Neural cell (in vitro differentiated cells): ENCODE data around the gene GAB2. TPM values are rescaled to one million over a fixed set of nuclear protein-coding genes. Genes with fewer than 3 reads are reported as not detected.

Experiments
- H2AFZ ChIP-seq: fragments of 200-600, 300-800 bp; sonication (generic), shearing (Covaris generic); 2 replicates; pipeline ENCODE4 v1.6.0; 2014; ENCODE audit warnings: low read depth, mild to moderate bottlenecking, antibody characterized with exemption, low read length, moderate library complexity
- H3F3A ChIP-seq: fragments of 200-600 bp; shearing (Covaris generic); 2 replicates; pipeline ENCODE4 v1.6.1; 2016; ENCODE audit warnings: mild to moderate bottlenecking, moderate library complexity, mixed read lengths, antibody characterized with exemption, low read length; ENCODE audit not compliant: insufficient read depth, poor library complexity, severe bottlenecking
- H3K27ac ChIP-seq: fragments of 200-600, 300-800 bp; sonication (generic), shearing (Covaris generic); 2 replicates; pipeline ENCODE4 v1.5.1; 2014; ENCODE audit warnings: mild to moderate bottlenecking, low read length, moderate library complexity
- H3K27me3 ChIP-seq: fragments of 300-800, 200-600 bp; sonication (generic), shearing (Covaris generic); 2 replicates; pipeline ENCODE4 v1.6.0; 2014; ENCODE audit warnings: mild to moderate bottlenecking, low read depth, low read length, moderate library complexity; ENCODE audit not compliant: insufficient read depth
- H3K36me3 ChIP-seq: fragments of 300-800, 200-600 bp; sonication (generic), shearing (Covaris generic); 2 replicates; pipeline ENCODE4 v1.5.1; 2014; ENCODE audit warnings: mild to moderate bottlenecking, antibody characterized with exemption, low read length, moderate library complexity; ENCODE audit not compliant: insufficient read depth
- H3K4me2 ChIP-seq: fragments of 300-800, 200-600 bp; sonication (generic), shearing (Covaris generic); 2 replicates; pipeline ENCODE4 v1.6.0; 2014; ENCODE audit warnings: mild to moderate bottlenecking, low read length
- H3K4me3 ChIP-seq: fragments of 300-800, 200-600 bp; sonication (generic), shearing (Covaris generic); 2 replicates; pipeline ENCODE4 v1.5.1; 2014; ENCODE audit warnings: mild to moderate bottlenecking, low read length, moderate library complexity
- H3K79me2 ChIP-seq: fragments of 200-600 bp; shearing (Covaris generic); replicated peaks from 2 replicates; pipeline ENCODE4 v1.6.0; 2014; ENCODE audit warnings: mild to moderate bottlenecking, low read length, moderate library complexity; ENCODE audit not compliant: insufficient read depth
- H3K9ac ChIP-seq: fragments of 300-800, 200-600 bp; sonication (generic), shearing (Covaris generic); 2 replicates; pipeline ENCODE4 v1.6.1; 2016; ENCODE audit warnings: mild to moderate bottlenecking, low read length, mixed read lengths
- H3K9me2 ChIP-seq: fragments of 200-600 bp; shearing (Covaris generic); 2 replicates; pipeline ENCODE4 v1.6.1; 2016; ENCODE audit warnings: mild to moderate bottlenecking, low read length, mixed read lengths; ENCODE audit not compliant: insufficient read depth
- H3K9me3 ChIP-seq: fragments of 200-600, 300-800 bp; sonication (generic), shearing (Covaris generic); 2 replicates; pipeline ENCODE4 v1.6.1; 2016; ENCODE audit warnings: mild to moderate bottlenecking, mixed run types, low read length, moderate library complexity, mixed read lengths
- H4K20me1 ChIP-seq: fragments of 200-600 bp; shearing (Covaris generic); 2 replicates; pipeline ENCODE4 v1.6.1; 2016; ENCODE audit warnings: mild to moderate bottlenecking, mixed run types; ENCODE audit not compliant: insufficient read depth
- EP300 ChIP-seq: fragments of 450-650 bp; conservative IDR thresholded peaks from 2 replicates; pipeline ENCODE4 v1.6.1; 2014; ENCODE audit warnings: antibody characterized with exemption, mild to moderate bottlenecking, moderate library complexity; ENCODE audit not compliant: poor library complexity, severe bottlenecking
- EZH2 ChIP-seq: fragments of 200-600, 300-800 bp; shearing (Covaris generic), sonication (generic); IDR thresholded peaks from 2 replicates; pipeline ENCODE4 v1.6.1; 2014; ENCODE audit warnings: antibody characterized with exemption, low read length, borderline replicate concordance, mild to moderate bottlenecking; ENCODE audit not compliant: insufficient read depth, poor library complexity, severe bottlenecking
- MXI1 ChIP-seq: fragments of 450-650 bp; conservative IDR thresholded peaks from 2 replicates; pipeline ENCODE4 v1.6.1; 2014; ENCODE audit warnings: antibody characterized with exemption, mild to moderate bottlenecking; ENCODE audit not compliant: poor library complexity, severe bottlenecking
- POLR2AphosphoS5 ChIP-seq: IDR thresholded peaks from 2 replicates; pipeline ENCODE4 v1.6.1; 2012
- RAD21 ChIP-seq: fragments of 450-650 bp; conservative IDR thresholded peaks from 2 replicates; pipeline ENCODE4 v1.6.1; 2014; ENCODE audit warnings: antibody characterized with exemption, mild to moderate bottlenecking, moderate library complexity
- SMC3 ChIP-seq: fragments of 450-650 bp; conservative IDR thresholded peaks from 2 replicates; pipeline ENCODE4 v1.6.1; 2014; ENCODE audit warnings: antibody characterized with exemption, mild to moderate bottlenecking, moderate library complexity; ENCODE audit not compliant: poor library complexity
- TAF1 ChIP-seq: IDR thresholded peaks from 2 replicates; pipeline ENCODE4 v1.6.1; 2012; ENCODE audit warnings: low read depth
- polyA plus RNA-seq: library from polyadenylated mRNA; depleted of rRNA; stranded (reverse); fragments of >200 nt; gene quantifications from 2 replicates; pipeline ENCODE4 v1.2.3, GENCODE V29; 2014
- TF ChIP-seq, protein P1 (sequence below): IDR thresholded peaks from 2 replicates; pipeline ENCODE4 v1.6.1; 2012; ENCODE audit warnings: borderline replicate concordance
- TF ChIP-seq, protein P2 (sequence below): fragments of 450-650 bp; IDR thresholded peaks from 2 replicates; pipeline ENCODE4 v1.5.1; 2014; ENCODE audit warnings: antibody characterized with exemption, mild to moderate bottlenecking, moderate library complexity; ENCODE audit not compliant: poor library complexity, severe bottlenecking

The GAB2 gene
- polyA plus RNA-seq, 1 donor from 2014 or later: 21.9 TPM

GRCh38 chr11:78253797-78254196 lies 163.8 kb downstream of the GAB2 start:
- Histone ChIP-seq H3K4me2 (no peak overlapping the region), H3K79me2 (no peaks in the 10 kb centered on the region), H3K9me2 (no peaks in the 10 kb centered on the region), H3F3A (no peaks in the 10 kb centered on the region), H3K27me3 (no peaks in the 10 kb centered on the region), H4K20me1 (no peaks in the 10 kb centered on the region), H3K9me3 (no peaks in the 10 kb centered on the region), H3K36me3 (no peaks in the 10 kb centered on the region), H3K4me3 (no peak overlapping the region), H2AFZ (no peak overlapping the region), H3K27ac (no peak overlapping the region), H3K9ac (no peak overlapping the region)
- TF ChIP-seq SMC3 (no peak), TAF1 (no peak), RAD21 (no peak), POLR2AphosphoS5 (no peak), MXI1 (no peak), EZH2 (no peak), EP300 (no peak)
- TF ChIP-seq, protein P1, sequence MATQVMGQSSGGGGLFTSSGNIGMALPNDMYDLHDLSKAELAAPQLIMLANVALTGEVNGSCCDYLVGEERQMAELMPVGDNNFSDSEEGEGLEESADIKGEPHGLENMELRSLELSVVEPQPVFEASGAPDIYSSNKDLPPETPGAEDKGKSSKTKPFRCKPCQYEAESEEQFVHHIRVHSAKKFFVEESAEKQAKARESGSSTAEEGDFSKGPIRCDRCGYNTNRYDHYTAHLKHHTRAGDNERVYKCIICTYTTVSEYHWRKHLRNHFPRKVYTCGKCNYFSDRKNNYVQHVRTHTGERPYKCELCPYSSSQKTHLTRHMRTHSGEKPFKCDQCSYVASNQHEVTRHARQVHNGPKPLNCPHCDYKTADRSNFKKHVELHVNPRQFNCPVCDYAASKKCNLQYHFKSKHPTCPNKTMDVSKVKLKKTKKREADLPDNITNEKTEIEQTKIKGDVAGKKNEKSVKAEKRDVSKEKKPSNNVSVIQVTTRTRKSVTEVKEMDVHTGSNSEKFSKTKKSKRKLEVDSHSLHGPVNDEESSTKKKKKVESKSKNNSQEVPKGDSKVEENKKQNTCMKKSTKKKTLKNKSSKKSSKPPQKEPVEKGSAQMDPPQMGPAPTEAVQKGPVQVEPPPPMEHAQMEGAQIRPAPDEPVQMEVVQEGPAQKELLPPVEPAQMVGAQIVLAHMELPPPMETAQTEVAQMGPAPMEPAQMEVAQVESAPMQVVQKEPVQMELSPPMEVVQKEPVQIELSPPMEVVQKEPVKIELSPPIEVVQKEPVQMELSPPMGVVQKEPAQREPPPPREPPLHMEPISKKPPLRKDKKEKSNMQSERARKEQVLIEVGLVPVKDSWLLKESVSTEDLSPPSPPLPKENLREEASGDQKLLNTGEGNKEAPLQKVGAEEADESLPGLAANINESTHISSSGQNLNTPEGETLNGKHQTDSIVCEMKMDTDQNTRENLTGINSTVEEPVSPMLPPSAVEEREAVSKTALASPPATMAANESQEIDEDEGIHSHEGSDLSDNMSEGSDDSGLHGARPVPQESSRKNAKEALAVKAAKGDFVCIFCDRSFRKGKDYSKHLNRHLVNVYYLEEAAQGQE: no peak
- TF ChIP-seq, protein P2, sequence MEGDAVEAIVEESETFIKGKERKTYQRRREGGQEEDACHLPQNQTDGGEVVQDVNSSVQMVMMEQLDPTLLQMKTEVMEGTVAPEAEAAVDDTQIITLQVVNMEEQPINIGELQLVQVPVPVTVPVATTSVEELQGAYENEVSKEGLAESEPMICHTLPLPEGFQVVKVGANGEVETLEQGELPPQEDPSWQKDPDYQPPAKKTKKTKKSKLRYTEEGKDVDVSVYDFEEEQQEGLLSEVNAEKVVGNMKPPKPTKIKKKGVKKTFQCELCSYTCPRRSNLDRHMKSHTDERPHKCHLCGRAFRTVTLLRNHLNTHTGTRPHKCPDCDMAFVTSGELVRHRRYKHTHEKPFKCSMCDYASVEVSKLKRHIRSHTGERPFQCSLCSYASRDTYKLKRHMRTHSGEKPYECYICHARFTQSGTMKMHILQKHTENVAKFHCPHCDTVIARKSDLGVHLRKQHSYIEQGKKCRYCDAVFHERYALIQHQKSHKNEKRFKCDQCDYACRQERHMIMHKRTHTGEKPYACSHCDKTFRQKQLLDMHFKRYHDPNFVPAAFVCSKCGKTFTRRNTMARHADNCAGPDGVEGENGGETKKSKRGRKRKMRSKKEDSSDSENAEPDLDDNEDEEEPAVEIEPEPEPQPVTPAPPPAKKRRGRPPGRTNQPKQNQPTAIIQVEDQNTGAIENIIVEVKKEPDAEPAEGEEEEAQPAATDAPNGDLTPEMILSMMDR: no peak

GRCh38 chr11:78251083-78251775 lies 166.4 kb downstream of the GAB2 start:
- Histone ChIP-seq H3K79me2 (no peaks in the 10 kb centered on the region), H3K9me3 (no peaks in the 10 kb centered on the region), H3K9me2 (no peaks in the 10 kb centered on the region), H4K20me1 (no peaks in the 10 kb centered on the region), H3K9ac (no peak overlapping the region), H3K27me3 (no peaks in the 10 kb centered on the region), H3K36me3 (no peaks in the 10 kb centered on the region), H3F3A (no peaks in the 10 kb centered on the region), H3K4me3 (no peak overlapping the region), H3K27ac (no peak overlapping the region), H3K4me2 (no peak overlapping the region), H2AFZ (no peak overlapping the region)
- TF ChIP-seq RAD21: no peak

DNA sequence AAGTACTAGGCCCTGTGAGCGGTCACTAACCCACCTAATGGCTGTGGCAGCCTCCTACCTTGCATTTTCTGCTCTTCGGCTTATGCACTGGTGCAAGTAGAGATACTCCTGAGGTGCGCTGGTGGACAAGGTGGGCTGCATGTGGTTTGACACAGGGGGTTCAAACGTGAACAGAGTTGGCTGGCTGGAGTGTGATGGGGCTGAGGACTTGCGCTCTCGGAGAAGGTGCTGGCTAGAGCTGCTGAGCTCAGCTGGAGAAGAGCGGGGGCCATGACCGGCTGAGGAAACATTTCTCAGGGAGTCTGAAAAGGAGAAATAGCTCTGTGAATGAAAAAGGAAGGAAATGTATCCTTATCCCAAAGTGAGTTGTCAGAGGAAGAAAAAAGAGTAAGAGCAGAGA lies 167.5 kb downstream of the GAB2 start:
- H3K27ac ChIP-seq: no peak overlapping the region
- H3K79me2 ChIP-seq: no peaks in the 10 kb centered on the region
- no peak overlapping the region for H2AFZ ChIP-seq
- H3K9me3 ChIP-seq: no peaks in the 10 kb centered on the region
- H3K9me2 ChIP-seq: no peaks in the 10 kb centered on the region
- no peaks in the 10 kb centered on the region for H3K36me3 ChIP-seq
- no peak overlapping the region for H3K4me3 ChIP-seq
- no peak overlapping the region for H3K4me2 ChIP-seq
- no peaks in the 10 kb centered on the region for H3K27me3 ChIP-seq
- no peaks in the 10 kb centered on the region for H4K20me1 ChIP-seq
- TF ChIP-seq EZH2: no peak
- TF ChIP-seq EP300: no peak
- TF ChIP-seq TAF1: no peak
- TF ChIP-seq POLR2AphosphoS5: no peak
- H3F3A ChIP-seq: no peaks in the 10 kb centered on the region
- H3K9ac ChIP-seq: no peak overlapping the region
